Measurements from ENCODE around the gene MAPK6.

Gene MAPK6

GRCh38 chr15:52078876-52079700, 60.1 kb downstream of the MAPK6 start:
- no peak overlapping the region for H3K23ac ChIP-seq (ENCODE audit: low read depth, low read length, poor library complexity)
- no peak overlapping the region for H2AK5ac ChIP-seq (ENCODE audit: low read depth, low read length)
- WGBS, 2 donors (ENCODE audit: extremely low coverage in 2 of 2, insufficient read length in 2 of 2, insufficient replicate concordance in 1 of 2), result no CpG with 5 or more reads among the region's 13 CpGs
- no peak overlapping the region for H3K27ac ChIP-seq (replicated peaks; ENCODE audit: low read length)
- no peak overlapping the region for H4K91ac ChIP-seq (ENCODE audit: low read depth, low read length, poor library complexity)
- H3K4me3 ChIP-seq (ENCODE audit: low read length in 2 of 2), result no peak overlapping the region
- H3K14ac ChIP-seq (ENCODE audit: low read length), result no peak overlapping the region
- H3K79me1 ChIP-seq (ENCODE audit: low read depth, low read length), result no peaks in the 10 kb centered on the region
- peak; percentile 69 for DNase-seq (ENCODE audit: low spot score)
- no peak overlapping the region for H2AFZ ChIP-seq (ENCODE audit: low read length)
- H3K9ac ChIP-seq (ENCODE audit: low read depth, low read length, poor library complexity), result no peak overlapping the region
- no peaks in the 10 kb centered on the region for H3K27me3 ChIP-seq (ENCODE audit: control insufficient read depth in 3 of 3, insufficient read depth in 3 of 3, low read depth in 1 of 3, low read length in 3 of 3)
- H2BK12ac ChIP-seq (ENCODE audit: low read length), result no peak overlapping the region
- no peak overlapping the region for H3K4ac ChIP-seq (ENCODE audit: low read length)
- H3K9me3 ChIP-seq (replicated peaks in 1 of 2; ENCODE audit: control insufficient read depth in 2 of 2, insufficient read depth in 1 of 2, low read depth in 1 of 2, low read length in 2 of 2), result no peaks in the 10 kb centered on the region
- H3K4me2 ChIP-seq (ENCODE audit: insufficient read depth, low read length, poor library complexity, severe bottlenecking), result no peak overlapping the region
- H3K4me1 ChIP-seq (ENCODE audit: control insufficient read depth in 2 of 2, insufficient read depth in 1 of 2, low read depth in 1 of 2, low read length in 2 of 2), result peaks cover 0 to 3% of the 10 kb centered on the region in 2 donors
- H2BK120ac ChIP-seq (ENCODE audit: low read depth, low read length), result no peak overlapping the region
- no peak overlapping the region for H2BK15ac ChIP-seq (ENCODE audit: low read length)
- no peak overlapping the region for H2BK5ac ChIP-seq (ENCODE audit: low read length)
- H3K18ac ChIP-seq (ENCODE audit: low read length), result no peak overlapping the region
- no peak overlapping the region for H4K8ac ChIP-seq (ENCODE audit: low read depth, low read length)
- no peaks in the 10 kb centered on the region for H3K36me3 ChIP-seq (replicated peaks in 1 of 2; ENCODE audit: control insufficient read depth in 2 of 2, insufficient read depth in 2 of 2, low read length in 2 of 2)

DNA sequence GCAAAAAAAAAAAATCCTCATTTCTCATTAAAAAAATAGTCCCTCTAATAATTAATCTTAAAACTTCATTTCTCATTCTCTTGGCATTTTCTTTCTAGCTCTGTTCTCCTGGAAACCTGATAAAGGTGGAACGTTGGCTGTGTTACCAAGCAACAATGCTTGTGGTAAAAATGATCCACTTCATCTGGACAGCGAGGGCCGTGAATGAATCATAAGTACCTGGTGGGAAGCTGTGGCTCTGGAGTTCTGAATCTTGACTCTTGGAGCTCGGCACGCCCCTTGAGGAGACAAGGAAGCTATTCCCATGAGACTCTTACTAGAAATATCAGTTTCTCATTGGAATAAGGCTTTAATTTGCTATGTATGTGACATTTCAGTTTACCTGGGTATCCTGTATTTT, 61.0 kb downstream of the MAPK6 start:
- no peak for DNase-seq (ENCODE audit: low spot score)
- no peak overlapping the region for H3K23ac ChIP-seq (ENCODE audit: low read depth, low read length, poor library complexity)
- H2BK120ac ChIP-seq (ENCODE audit: low read depth, low read length), result no peak overlapping the region
- no peak overlapping the region for H4K8ac ChIP-seq (ENCODE audit: low read depth, low read length)
- no peak overlapping the region for H3K4me2 ChIP-seq (ENCODE audit: insufficient read depth, low read length, poor library complexity, severe bottlenecking)
- peaks cover 0 to 3% of the 10 kb centered on the region in 2 donors for H3K4me1 ChIP-seq (ENCODE audit: control insufficient read depth in 2 of 2, insufficient read depth in 1 of 2, low read depth in 1 of 2, low read length in 2 of 2)
- no peaks in the 10 kb centered on the region for H3K79me1 ChIP-seq (ENCODE audit: low read depth, low read length)
- no peak overlapping the region for H3K27ac ChIP-seq (replicated peaks; ENCODE audit: low read length)
- no peak overlapping the region for H2AK5ac ChIP-seq (ENCODE audit: low read depth, low read length)
- no peak overlapping the region for H2BK12ac ChIP-seq (ENCODE audit: low read length)
- no CpG with 5 or more reads among the region's 5 CpGs for WGBS, 2 donors (ENCODE audit: extremely low coverage in 2 of 2, insufficient read length in 2 of 2, insufficient replicate concordance in 1 of 2)
- H3K14ac ChIP-seq (ENCODE audit: low read length), result no peak overlapping the region
- no peak overlapping the region for H3K4ac ChIP-seq (ENCODE audit: low read length)
- H3K18ac ChIP-seq (ENCODE audit: low read length), result no peak overlapping the region
- no peak overlapping the region for H2AFZ ChIP-seq (ENCODE audit: low read length)
- H2BK5ac ChIP-seq (ENCODE audit: low read length), result no peak overlapping the region
- no peak overlapping the region for H2BK15ac ChIP-seq (ENCODE audit: low read length)
- H3K9me3 ChIP-seq (replicated peaks in 1 of 2; ENCODE audit: control insufficient read depth in 2 of 2, insufficient read depth in 1 of 2, low read depth in 1 of 2, low read length in 2 of 2), result no peaks in the 10 kb centered on the region
- no peak overlapping the region for H3K9ac ChIP-seq (ENCODE audit: low read depth, low read length, poor library complexity)
- no peak overlapping the region for H3K4me3 ChIP-seq (ENCODE audit: low read length in 2 of 2)
- H4K91ac ChIP-seq (ENCODE audit: low read depth, low read length, poor library complexity), result no peak overlapping the region
- H3K36me3 ChIP-seq (replicated peaks in 1 of 2; ENCODE audit: control insufficient read depth in 2 of 2, insufficient read depth in 2 of 2, low read length in 2 of 2), result no peaks in the 10 kb centered on the region
- H3K27me3 ChIP-seq (ENCODE audit: control insufficient read depth in 3 of 3, insufficient read depth in 3 of 3, low read depth in 1 of 3, low read length in 3 of 3), result no peaks in the 10 kb centered on the region

DNA sequence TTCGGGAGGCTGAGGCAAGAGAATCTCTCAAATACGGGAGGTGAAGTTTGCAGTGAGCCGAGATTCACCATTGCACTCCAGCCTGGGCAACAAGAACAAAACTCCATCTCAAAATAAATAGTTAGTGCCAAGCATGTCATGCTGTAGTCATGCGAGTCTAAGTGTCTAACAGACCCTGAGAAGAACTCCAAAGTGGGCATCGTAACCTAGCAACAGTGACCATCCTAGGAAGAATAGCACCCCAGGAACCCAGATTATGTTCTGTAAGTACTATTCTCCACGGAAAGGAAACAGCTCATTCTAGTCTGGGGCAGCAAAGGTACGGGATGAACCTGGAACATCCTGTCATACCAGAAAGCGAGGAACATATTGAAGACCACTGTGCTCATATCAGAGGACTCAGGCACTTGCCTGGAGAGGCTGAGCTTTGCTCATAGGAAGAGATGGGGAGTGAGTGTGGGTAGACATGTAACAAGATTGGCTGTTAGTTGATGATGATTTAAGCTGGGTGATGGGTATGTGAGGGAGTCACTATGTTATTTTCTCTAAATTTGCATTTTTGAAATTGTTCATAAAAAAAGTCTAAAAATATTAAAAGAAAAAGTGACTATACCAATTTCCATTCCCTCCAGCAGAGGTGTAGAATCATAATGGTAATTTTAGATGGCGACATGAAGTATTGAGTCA, 61.8 kb downstream of the MAPK6 start:
- WGBS, 2 donors (ENCODE audit: extremely low coverage in 2 of 2, insufficient read length in 2 of 2, insufficient replicate concordance in 1 of 2), result no CpG with 5 or more reads among the region's 9 CpGs
- H3K23ac ChIP-seq (ENCODE audit: low read depth, low read length, poor library complexity), result no peak overlapping the region
- H2BK120ac ChIP-seq (ENCODE audit: low read depth, low read length), result no peak overlapping the region
- no peaks in the 10 kb centered on the region for H3K36me3 ChIP-seq (replicated peaks in 1 of 2; ENCODE audit: control insufficient read depth in 2 of 2, insufficient read depth in 2 of 2, low read length in 2 of 2)
- no peak overlapping the region for H3K4me3 ChIP-seq (ENCODE audit: low read length in 2 of 2)
- no peak overlapping the region for H2AK5ac ChIP-seq (ENCODE audit: low read depth, low read length)
- H3K4ac ChIP-seq (ENCODE audit: low read length), result no peak overlapping the region
- H3K79me1 ChIP-seq (ENCODE audit: low read depth, low read length), result no peaks in the 10 kb centered on the region
- no peaks in the 10 kb centered on the region for H3K27me3 ChIP-seq (ENCODE audit: control insufficient read depth in 3 of 3, insufficient read depth in 3 of 3, low read depth in 1 of 3, low read length in 3 of 3)
- H2AFZ ChIP-seq (ENCODE audit: low read length), result no peak overlapping the region
- H3K14ac ChIP-seq (ENCODE audit: low read length), result no peak overlapping the region
- H4K8ac ChIP-seq (ENCODE audit: low read depth, low read length), result no peak overlapping the region
- H2BK12ac ChIP-seq (ENCODE audit: low read length), result no peak overlapping the region
- H3K27ac ChIP-seq (replicated peaks; ENCODE audit: low read length), result no peak overlapping the region
- no peak for DNase-seq (ENCODE audit: low spot score)
- H3K18ac ChIP-seq (ENCODE audit: low read length), result no peak overlapping the region
- H4K91ac ChIP-seq (ENCODE audit: low read depth, low read length, poor library complexity), result no peak overlapping the region
- no peak overlapping the region for H2BK15ac ChIP-seq (ENCODE audit: low read length)
- H3K9ac ChIP-seq (ENCODE audit: low read depth, low read length, poor library complexity), result no peak overlapping the region
- H3K9me3 ChIP-seq (replicated peaks in 1 of 2; ENCODE audit: control insufficient read depth in 2 of 2, insufficient read depth in 1 of 2, low read depth in 1 of 2, low read length in 2 of 2), result no peaks in the 10 kb centered on the region
- peaks cover 0 to 3% of the 10 kb centered on the region in 2 donors for H3K4me1 ChIP-seq (ENCODE audit: control insufficient read depth in 2 of 2, insufficient read depth in 1 of 2, low read depth in 1 of 2, low read length in 2 of 2)
- no peak overlapping the region for H2BK5ac ChIP-seq (ENCODE audit: low read length)
- H3K4me2 ChIP-seq (ENCODE audit: insufficient read depth, low read length, poor library complexity, severe bottlenecking), result no peak overlapping the region

All from neuronal stem cell (in vitro differentiated cells).